HG03095 (cell line): ENCODE measurements around the gene RAB11FIP5.
"Not testable (repeated sequence)": the region's sequence is repeated elsewhere in the genome, so short reads cannot be mapped to it uniquely, and the experiment has no call there.

ENCODE experiments used
- ATAC-seq: cut with Tn5 transposase; IDR thresholded peaks from one replicate; pipeline ENCODE4 v1.9.1; 2021; ENCODE audit warnings: moderate library complexity; ENCODE audit not compliant: unreplicated experiment

RAB11FIP5 gene

GRCh38 chr2:73112913-73113854 lies at the start of gene RAB11FIP5:
RAB11FIP5 (minus strand) TSS chr2:73112948; CDS start chr2:73112777, 171 bp downstream.
- peak; percentile 80 for ATAC-seq

- ATAC-seq: no peak
Observed at GRCh38 chr2:73156539-73157124, 43.9 kb upstream of the RAB11FIP5 start.

- ATAC-seq: no peak
Observed at GRCh38 chr2:73142937-73143336, 30.2 kb upstream of the RAB11FIP5 start.

GRCh38 chr2:73141896-73142295 lies 29.1 kb upstream of the RAB11FIP5 start:
- no peak for ATAC-seq

- no peak for ATAC-seq
Observed at GRCh38 chr2:73135236-73135635, 22.5 kb upstream of the RAB11FIP5 start.

- no peak for ATAC-seq
Observed at GRCh38 chr2:73134471-73134870, 21.7 kb upstream of the RAB11FIP5 start.

- no peak for ATAC-seq
Observed at GRCh38 chr2:73133566-73134197, 20.9 kb upstream of the RAB11FIP5 start.

- ATAC-seq: no peak
Observed at GRCh38 chr2:73131807-73132206, 19.1 kb upstream of the RAB11FIP5 start.

GRCh38 chr2:73130790-73131189 lies 18.0 kb upstream of the RAB11FIP5 start:
- no peak for ATAC-seq

GRCh38 chr2:73128841-73129535 lies 16.2 kb upstream of the RAB11FIP5 start:
- ATAC-seq: no peak

GRCh38 chr2:73122536-73122935 lies 9.8 kb upstream of the RAB11FIP5 start:
- ATAC-seq: no peak

- not testable (repeated sequence) for ATAC-seq
Observed at GRCh38 chr2:73119611-73120239, 7.0 kb upstream of the RAB11FIP5 start.

- no peak for ATAC-seq
Observed at GRCh38 chr2:73117441-73117840, 4.7 kb upstream of the RAB11FIP5 start.

- ATAC-seq: no peak
Observed at GRCh38 chr2:73116182-73116960, 3.6 kb upstream of the RAB11FIP5 start.

GRCh38 chr2:73114273-73114867 lies 1.6 kb upstream of the RAB11FIP5 start:
- ATAC-seq: no peak

GRCh38 chr2:73112026-73112912 lies 479 bp downstream of the RAB11FIP5 start:
- peak; percentile 16 for ATAC-seq

GRCh38 chr2:73111073-73112025 lies 1.4 kb downstream of the RAB11FIP5 start:
- no peak for ATAC-seq
